GM12891 (cell line): ENCODE measurements around the gene OSBP2.

Source experiments
- POLR2A ChIP-seq: IDR thresholded peaks from 2 replicates; pipeline ENCODE4 v1.6.1; 2011; ENCODE audit warnings: low read depth, low read length, control low read depth
- POLR2AphosphoS5 ChIP-seq: IDR thresholded peaks from 2 replicates; pipeline ENCODE4 v1.6.1; 2011; ENCODE audit warnings: low read depth, low read length, control low read depth
- TAF1 ChIP-seq: IDR thresholded peaks from 2 replicates; pipeline ENCODE4 v1.6.1; 2011; ENCODE audit warnings: low read depth, low read length, control low read depth

DNA sequence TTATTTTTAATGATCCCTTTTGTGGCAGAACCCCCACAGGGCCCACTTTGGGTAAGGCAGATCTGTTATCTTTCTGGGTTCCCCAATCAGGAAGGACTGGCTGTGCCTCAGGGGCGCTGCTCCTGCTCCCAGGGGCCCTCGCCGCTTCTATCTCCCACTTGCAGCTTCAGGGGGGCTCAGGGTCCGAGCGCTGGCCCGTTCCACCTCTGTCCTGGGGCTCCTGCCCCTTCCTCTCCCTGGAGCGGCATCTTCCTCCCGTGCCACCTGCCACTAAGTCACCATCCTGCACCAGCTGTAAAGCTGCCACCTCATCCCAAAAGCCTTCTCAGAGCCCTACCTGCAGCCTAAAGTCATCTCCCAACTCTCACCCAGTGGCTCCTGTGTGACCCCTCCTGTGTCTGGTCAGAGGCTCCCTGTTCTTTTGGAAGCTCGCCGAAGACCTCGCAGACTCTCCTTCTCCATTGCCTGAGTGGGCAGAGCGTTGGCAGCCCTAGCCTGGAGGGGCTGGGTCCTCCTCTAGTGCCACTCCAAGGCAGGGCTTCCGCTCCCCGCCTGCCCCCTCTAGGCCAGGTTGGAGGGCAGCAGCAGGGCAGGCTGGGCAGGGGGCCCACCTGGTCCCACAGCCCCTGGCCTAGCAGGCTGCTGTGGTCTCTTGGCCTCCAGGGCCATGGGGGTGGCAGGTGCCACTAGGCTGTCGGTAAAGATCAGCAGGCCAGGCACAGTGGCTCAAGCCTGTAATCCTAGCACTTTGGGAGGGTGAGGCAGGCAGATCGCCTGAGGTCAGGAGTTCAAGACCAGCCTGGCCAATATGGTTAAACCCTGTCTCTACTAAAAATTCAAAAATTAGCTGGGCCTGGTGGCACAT lies 167.2 kb downstream of the OSBP2 start:
- TF ChIP-seq POLR2A = no peak
- TF ChIP-seq POLR2AphosphoS5 = no peak
- no peak for TF ChIP-seq TAF1
